Cerebellar nuclear complex (tissue), 1 donor: Measurements from ENCODE around the gene CDKAL1.
"Not testable (repeated sequence)": the region's sequence is repeated elsewhere in the genome, so short reads cannot be mapped to it uniquely, and the experiment has no call there.

ENCODE experiments used
- DNase-seq, 2 experiments: peaks; one replicate each; lab custom pipeline; 2025; lab: John Stamatoyannopoulos, UW

CDKAL1 gene

GRCh38 chr6:20744911-20745557, 210.8 kb downstream of the CDKAL1 start:
- no peak for DNase-seq

- no peak for DNase-seq
Measured at GRCh38 chr6:20746024-20746423, 211.8 kb downstream of the CDKAL1 start.

GRCh38 chr6:20746805-20747558, 212.7 kb downstream of the CDKAL1 start:
- no peak for DNase-seq

GRCh38 chr6:20747991-20748390, 213.7 kb downstream of the CDKAL1 start:
- no peak for DNase-seq

GRCh38 chr6:20751293-20751935, 217.2 kb downstream of the CDKAL1 start:
- no peak for DNase-seq

- DNase-seq, result no peak
Measured at GRCh38 chr6:20755631-20756030, 221.4 kb downstream of the CDKAL1 start.

GRCh38 chr6:20756584-20757147, 222.4 kb downstream of the CDKAL1 start:
- DNase-seq, result not testable (repeated sequence)

- no peak for DNase-seq
Measured at GRCh38 chr6:20757761-20758160, 223.5 kb downstream of the CDKAL1 start.

- no peak for DNase-seq
Measured at GRCh38 chr6:20763296-20763695, 229.0 kb downstream of the CDKAL1 start.

- DNase-seq, result no peak
Measured at GRCh38 chr6:20769631-20770030, 235.4 kb downstream of the CDKAL1 start.

- no peak for DNase-seq
Measured at GRCh38 chr6:20770773-20771172, 236.5 kb downstream of the CDKAL1 start.

- DNase-seq, result no peak
Measured at GRCh38 chr6:20771409-20771808, 237.2 kb downstream of the CDKAL1 start.

- no peak for DNase-seq
Measured at GRCh38 chr6:20773822-20774221, 239.6 kb downstream of the CDKAL1 start.

GRCh38 chr6:20775981-20776380, 241.7 kb downstream of the CDKAL1 start:
- DNase-seq, result no peak

GRCh38 chr6:20777801-20778200, 243.5 kb downstream of the CDKAL1 start:
- no peak for DNase-seq

- no peak for DNase-seq
Measured at GRCh38 chr6:20778459-20778858, 244.2 kb downstream of the CDKAL1 start.

- DNase-seq, result no peak
Measured at GRCh38 chr6:20778912-20779311, 244.7 kb downstream of the CDKAL1 start.

- DNase-seq, result no peak
Measured at GRCh38 chr6:20789162-20789561, 254.9 kb downstream of the CDKAL1 start.

GRCh38 chr6:20790032-20790791, 256.0 kb downstream of the CDKAL1 start:
- DNase-seq, result no peak

GRCh38 chr6:20791074-20791473, 256.8 kb downstream of the CDKAL1 start:
- no peak for DNase-seq

GRCh38 chr6:20791944-20792343, 257.7 kb downstream of the CDKAL1 start:
- no peak for DNase-seq

GRCh38 chr6:20793174-20793573, 258.9 kb downstream of the CDKAL1 start:
- DNase-seq, result no peak
